Thyroid gland (tissue), 4 donors: ENCODE results near the gene ASIC2.

Source experiments
- CTCF ChIP-seq, 6 experiments: fragments of 200-600 bp in 3 of 6; fragments of 450-650 bp in 3 of 6; sonication (generic) in 3 of 6; IDR thresholded peaks; one replicate each; pipeline ENCODE4 v1.5.1; 2016 to 2019; ENCODE audit warnings: antibody characterized with exemption in 6 of 6, mild to moderate bottlenecking in 2 of 6, inconsistent platforms in 1 of 6, moderate library complexity in 1 of 6
- POLR2A ChIP-seq, 2 donors: fragments of 450-650 bp; IDR thresholded peaks; one replicate each; pipeline ENCODE4 v1.6.1; 2017; ENCODE audit warnings: antibody characterized with exemption in 2 of 2, mild to moderate bottlenecking in 2 of 2, moderate library complexity in 1 of 2

DNA sequence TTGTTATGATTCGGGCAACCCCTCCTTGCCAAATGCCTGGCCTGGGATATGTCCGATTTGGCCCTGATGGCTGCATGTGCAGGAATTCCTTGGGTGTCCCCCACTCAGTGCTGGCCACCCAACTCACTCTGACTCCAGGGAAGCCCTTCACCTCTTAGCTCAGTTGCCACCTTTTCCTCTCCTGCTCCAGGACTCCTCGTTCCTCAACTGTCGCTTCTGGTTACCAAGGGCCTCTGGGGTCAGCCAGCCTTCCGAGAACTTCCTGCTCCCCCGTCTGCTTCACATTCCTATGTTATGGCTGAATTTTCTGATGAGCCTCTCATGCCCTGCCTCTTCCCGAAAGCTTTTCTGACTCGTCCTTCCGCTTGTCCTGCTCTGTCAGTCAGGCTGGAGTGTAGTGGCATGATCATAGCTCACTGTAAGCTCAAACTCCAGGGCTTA is 237.9 kb downstream of the ASIC2 start:
- no peak for TF ChIP-seq CTCF (IDR thresholded peaks at IDR 0.05)
- TF ChIP-seq POLR2A (IDR thresholded peaks at IDR 0.05), result no peak
